Renal pelvis (tissue), 4 donors: ENCODE data around the gene LYL1. TPM values are rescaled to one million over a fixed set of nuclear protein-coding genes. Genes with fewer than 3 reads are reported as not detected.

Source experiments
- DNase-seq: peaks from one replicate; pipeline ENCODE4 v3.0.0-alpha.2; 2013
- polyA plus RNA-seq, 3 donors: library from polyadenylated mRNA; unstranded; fragments of 120-200 nt; gene quantifications; one replicate each; pipeline ENCODE4 v1.2.1, GENCODE V29; 2013; ENCODE audit not compliant: insufficient read length in 3 of 3

Gene LYL1
- polyA plus RNA-seq, 3 donors: 5.2 to 7.7 (median 5.7) TPM

GRCh38 chr19:13115936-13116281 is 13.3 kb upstream of the LYL1 start:
- DNase-seq: no peak

GRCh38 chr19:13112555-13112954 is 9.9 kb upstream of the LYL1 start:
- no peak for DNase-seq

GRCh38 chr19:13110099-13110610 is 7.5 kb upstream of the LYL1 start:
- DNase-seq: no peak

- DNase-seq: no peak
Measured at GRCh38 chr19:13109361-13110098, 6.9 kb upstream of the LYL1 start.

- DNase-seq: no peak
Measured at GRCh38 chr19:13104848-13105711, 2.4 kb upstream of the LYL1 start.

- DNase-seq: no peak
Measured at GRCh38 chr19:13104360-13104847, 1.7 kb upstream of the LYL1 start.

GRCh38 chr19:13103581-13104359 is 1.1 kb upstream of the LYL1 start:
- DNase-seq: no peak

GRCh38 chr19:13102416-13102665 is 317 bp downstream of the LYL1 start:
- DNase-seq: no peak

GRCh38 chr19:13101590-13102415 is 855 bp downstream of the LYL1 start:
- DNase-seq: no peak

- DNase-seq: no peak
Measured at GRCh38 chr19:13100841-13101589, 1.6 kb downstream of the LYL1 start.

- no peak for DNase-seq
Measured at GRCh38 chr19:13100031-13100588, 2.5 kb downstream of the LYL1 start.

- DNase-seq: no peak
Measured at GRCh38 chr19:13099073-13099999, 3.3 kb downstream of the LYL1 start.

GRCh38 chr19:13098277-13099072 is 4.2 kb downstream of the LYL1 start:
- no peak for DNase-seq

GRCh38 chr19:13097463-13098258 is 5.0 kb downstream of the LYL1 start:
- no peak for DNase-seq

GRCh38 chr19:13097033-13097462 is 5.6 kb downstream of the LYL1 start:
- no peak for DNase-seq

GRCh38 chr19:13095934-13096927 is 6.4 kb downstream of the LYL1 start:
- no peak for DNase-seq
